ENCODE results near the gene LMBR1L. TPM values are rescaled to one million over a fixed set of nuclear protein-coding genes. Genes with fewer than 3 reads are reported as not detected.

LMBR1L gene
- total and polyA plus RNA-seq, 10 of the 15 experiments (the other 5 are each of a cell fraction or from before 2014, with no cell fraction given), result 2.1 to 42.6 (median 20.0) TPM

GRCh38 chr12:49084438-49084837, 26.2 kb downstream of the LMBR1L start:
- Histone ChIP-seq H4K20me1 (ENCODE audit: control insufficient read depth, insufficient read depth) (no peaks in the 10 kb centered on the region), H3K4me2 (ENCODE audit: control insufficient read depth, insufficient read depth) (no peak overlapping the region), H3K36me3 (ENCODE audit: control insufficient read depth in 2 of 2, insufficient read depth in 2 of 2, low read length in 1 of 2) (no peaks in the 10 kb centered on the region), H3K27me3 (replicated peaks in 1 of 2; ENCODE audit: control insufficient read depth in 2 of 2, insufficient read depth in 2 of 2, low read length in 1 of 2) (peaks cover 5 to 8% of the 10 kb centered on the region in 2 experiments; a peak in 3 of 4 replicates), H3K27ac (ENCODE audit: control insufficient read depth, insufficient read depth) (no peak overlapping the region), H3K9me3 (replicated peaks; ENCODE audit: control insufficient read depth, insufficient read depth, low read length) (no peaks in the 10 kb centered on the region), H3K4me1 (ENCODE audit: control insufficient read depth, insufficient read depth, low read length) (no peaks in the 10 kb centered on the region; the same call in 1 of the 2 replicates), H2AFZ (ENCODE audit: control insufficient read depth, low read depth, low read length) (no peak overlapping the region), H3K9ac (ENCODE audit: control insufficient read depth, insufficient read depth, low read length) (no peak overlapping the region), H3K4me3 (no peak overlapping the region), H3K79me2 (ENCODE audit: control insufficient read depth, insufficient read depth, low read length) (no peaks in the 10 kb centered on the region)
- FAIRE-seq (no peak), ATAC-seq (no peak), DNase-seq (ENCODE audit: low read depth, low spot score) (no peak)
- ChIA-PET RAD21 (ENCODE audit: unreplicated experiment) (interaction anchor here (1.0 to 1.2 kb wide), 2 partner anchors 15 to 17 kb away, joined by 4 read pairs; partner anchors contain the start of gene RHEBL1), SMC1A (ENCODE audit: uncharacterized antibody, unreplicated experiment) (interaction anchor here (0.7 to 6.1 kb wide), 7 partner anchors 9 to 106 kb away, joined by 3 to 82 read pairs (median 4); partner anchors contain the start of gene DHH), POLR2A (interaction anchor here (0.6 kb wide), 1 partner anchor 58 kb away, joined by 4 read pairs; no protein-coding TSS in a partner anchor), CTCF (interaction anchor here (0.6 to 7.0 kb wide), 12 partner anchors 9 to 331 kb away, joined by 3 to 254 read pairs (median 6); partner anchors contain the start of genes DHH, LMBR1L, RHEBL1 and WNT1)
- WGBS (ENCODE audit: insufficient coverage, insufficient replicate concordance, low lambda C conversion rate, missing lambda C conversion rate), result 54% methylated on average over 3 of the region's 3 CpGs
- BruUV-seq (replicated peaks), result no TSS peak
- in situ Hi-C loops (cut with MboI) (no loop called here), intact Hi-C loops (cut with micrococcal nuclease; ENCODE audit: unreplicated experiment) (no loop called here)
- TF ChIP-seq ZNF24 (IDR thresholded peaks at IDR 0.05), result no peak
- no peak for TF ChIP-seq TCF7 (IDR thresholded peaks at IDR 0.05; ENCODE audit: borderline replicate concordance)
- TF ChIP-seq LARP7 (IDR thresholded peaks at IDR 0.05), result no peak
- no peak for TF ChIP-seq POLR2AphosphoS5 (IDR thresholded peaks at IDR 0.05; ENCODE audit: low read length)
- TF ChIP-seq EZH2 (IDR thresholded peaks at IDR 0.05; ENCODE audit: borderline replicate concordance, control insufficient read depth, low read depth, low read length), result no peak

- POLR2A ChIA-PET, result interaction anchor here (0.7 to 1.7 kb wide), 2 partner anchors 8 to 29 kb away, joined by 3 read pairs; no protein-coding TSS in a partner anchor
Measured at GRCh38 chr12:49079793-49080192, 30.9 kb downstream of the LMBR1L start.

More at GRCh38 chr12:49079793-49080192, 30.9 kb downstream of the LMBR1L start:
- no peak overlapping the region for H3K4me2 ChIP-seq (ENCODE audit: control insufficient read depth, insufficient read depth)
- CTCF ChIA-PET, result interaction anchor here (0.6 to 4.9 kb wide), 5 partner anchors 9 to 79 kb away, joined by 3 to 34 read pairs (median 19); partner anchors contain the start of gene RHEBL1
- in situ Hi-C loops (cut with MboI), result no loop called here
- H3K4me3 ChIP-seq, result no peak overlapping the region
- H2AFZ ChIP-seq (ENCODE audit: control insufficient read depth, low read depth, low read length), result no peak overlapping the region
- no peaks in the 10 kb centered on the region for H3K4me1 ChIP-seq (ENCODE audit: control insufficient read depth, insufficient read depth, low read length)
- no peak for ATAC-seq
- WGBS (ENCODE audit: insufficient coverage, insufficient replicate concordance, low lambda C conversion rate, missing lambda C conversion rate), result 45% methylated on average over 1 of the region's 1 CpG
- no peaks in the 10 kb centered on the region for H3K36me3 ChIP-seq (ENCODE audit: control insufficient read depth in 2 of 2, insufficient read depth in 2 of 2, low read length in 1 of 2)
- H3K9ac ChIP-seq (ENCODE audit: control insufficient read depth, insufficient read depth, low read length), result no peak overlapping the region
- no peaks in the 10 kb centered on the region for H3K9me3 ChIP-seq (replicated peaks; ENCODE audit: control insufficient read depth, insufficient read depth, low read length)
- BruUV-seq (replicated peaks), result no TSS peak
- H3K79me2 ChIP-seq (ENCODE audit: control insufficient read depth, insufficient read depth, low read length), result no peaks in the 10 kb centered on the region
- FAIRE-seq, result no peak
- H3K27me3 ChIP-seq (replicated peaks in 1 of 2; ENCODE audit: control insufficient read depth in 2 of 2, insufficient read depth in 2 of 2, low read length in 1 of 2), result no peaks in the 10 kb centered on the region; a peak in 1 of 4 replicates
- RAD21 ChIA-PET (ENCODE audit: unreplicated experiment), result interaction anchor here (1.9 kb wide), 1 partner anchor 9 kb away, joined by 7 read pairs; no protein-coding TSS in a partner anchor
- no peak for DNase-seq (ENCODE audit: low read depth, low spot score)
- H3K27ac ChIP-seq (ENCODE audit: control insufficient read depth, insufficient read depth), result no peak overlapping the region
- TF ChIP-seq FOS (IDR thresholded peaks at IDR 0.05; ENCODE audit: borderline replicate concordance, extremely low read depth, insufficient read length), result no peak
- TF ChIP-seq CTCF (IDR thresholded peaks at IDR 0.05 in 2 of 3, conservative IDR thresholded peaks at IDR 0.05 in 1 of 3; ENCODE audit: control insufficient read depth in 2 of 3, extremely low read depth in 1 of 3, insufficient read depth in 1 of 3, low read depth in 3 of 3, low read length in 3 of 3), result no peak
- TF ChIP-seq ZNF622 (IDR thresholded peaks at IDR 0.05), result no peak
- TF ChIP-seq MXI1 (IDR thresholded peaks at IDR 0.05; ENCODE audit: low read depth, low read length), result no peak
- no peak for TF ChIP-seq NKRF (conservative IDR thresholded peaks at IDR 0.05)
- intact Hi-C loops (cut with micrococcal nuclease; ENCODE audit: unreplicated experiment), result no loop called here
- no peaks in the 10 kb centered on the region for H4K20me1 ChIP-seq (ENCODE audit: control insufficient read depth, insufficient read depth)
- SMC1A ChIA-PET (ENCODE audit: uncharacterized antibody, unreplicated experiment), result interaction anchor here (0.7 to 1.8 kb wide), 6 partner anchors 8 to 21 kb away, joined by 3 to 5 read pairs (median 4); partner anchors contain the start of gene RHEBL1

Measured in GM12878 (cell line).